HuH-7 (cell line): ENCODE measurements around the gene SERPINB7.
"Not testable (repeated sequence)": the region's sequence is repeated elsewhere in the genome, so short reads cannot be mapped to it uniquely, and the experiment has no call there.

Experiments
- DNase-seq: peaks from one replicate; pipeline ENCODE4 v3.0.0; 2011; ENCODE audit warnings: low spot score

The SERPINB7 gene

DNA sequence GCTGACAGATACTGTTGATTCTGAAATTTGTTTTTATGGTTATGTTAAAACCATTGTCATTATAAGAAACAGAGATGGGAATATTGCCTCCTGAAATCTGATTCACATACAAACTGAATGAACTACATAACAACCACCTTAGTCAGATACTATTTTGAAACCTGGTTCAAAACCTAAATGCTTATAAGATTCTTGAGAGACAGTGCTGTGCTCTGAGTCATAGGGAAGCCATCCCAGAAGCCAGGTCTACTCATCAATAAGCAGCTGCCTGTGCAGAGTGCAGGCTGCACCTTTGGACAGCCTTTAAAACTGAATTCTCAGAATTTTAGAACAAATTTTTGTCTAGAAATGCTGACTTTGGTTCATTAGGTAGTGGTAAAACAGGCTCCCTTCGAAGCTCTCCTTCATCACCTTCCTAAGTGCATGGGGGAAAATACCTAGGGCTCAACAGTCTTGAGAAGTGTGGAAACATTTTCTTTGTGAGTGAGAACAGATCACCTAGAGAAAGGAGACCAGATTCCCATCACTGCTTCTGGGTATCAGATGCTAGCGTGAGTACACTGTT lies at the start of gene SERPINB7:
Gene SERPINB7 (plus strand): TSS at position 253 of the 565 bp plus-strand sequence. CDS start 6,955 bp downstream, outside the sequence.
- DNase-seq = no peak

GRCh38 chr18:63725682-63726480 lies 49.3 kb upstream of the SERPINB7 start:
- DNase-seq = no peak

- DNase-seq = no peak
These were observed 44.4 kb upstream of the SERPINB7 start for GRCh38 chr18:63730773-63731172.

DNA sequence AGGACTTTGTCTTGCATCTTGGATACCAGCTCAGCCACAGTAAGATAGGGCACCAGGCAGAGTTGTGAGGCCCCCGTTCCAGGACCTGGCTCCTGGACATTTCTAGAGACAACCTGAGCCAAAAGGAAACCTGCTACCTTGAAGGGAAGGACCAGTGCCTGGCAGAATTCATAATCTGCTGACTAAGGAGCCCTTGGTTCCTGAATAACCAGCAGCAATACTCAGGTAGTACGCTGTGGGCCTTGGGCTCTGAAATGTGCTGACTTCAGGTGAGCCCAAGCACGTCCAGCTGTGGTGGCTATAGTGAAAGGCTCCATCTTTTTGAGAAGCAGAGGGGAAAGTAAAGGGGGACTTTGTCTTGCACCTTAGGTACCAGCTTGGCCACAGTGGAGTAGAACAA lies 44.0 kb upstream of the SERPINB7 start:
- no peak for DNase-seq

DNA sequence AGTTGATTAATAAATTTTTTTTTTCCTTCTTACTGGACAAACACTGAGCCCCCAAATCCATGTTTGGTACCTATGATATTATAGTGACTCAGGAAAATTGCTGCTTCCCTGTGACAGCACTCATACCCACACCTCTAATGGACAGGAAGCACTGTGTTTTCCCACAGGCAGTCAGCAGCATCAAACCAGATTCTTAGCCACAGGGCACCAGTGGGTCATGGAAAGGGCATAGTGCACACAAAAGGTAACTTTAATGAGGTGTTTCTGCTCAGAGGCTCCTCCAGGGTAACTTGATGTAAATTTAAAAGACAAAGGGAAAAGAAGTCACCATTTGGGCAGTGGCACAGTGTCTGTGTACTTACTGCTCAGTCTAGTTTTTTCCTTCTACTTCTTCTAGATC lies 38.3 kb upstream of the SERPINB7 start:
- DNase-seq = no peak

GRCh38 chr18:63741769-63742168 lies 33.4 kb upstream of the SERPINB7 start:
- DNase-seq = no peak

- DNase-seq = no peak
These were observed 28.2 kb upstream of the SERPINB7 start for GRCh38 chr18:63747006-63747405.

DNA sequence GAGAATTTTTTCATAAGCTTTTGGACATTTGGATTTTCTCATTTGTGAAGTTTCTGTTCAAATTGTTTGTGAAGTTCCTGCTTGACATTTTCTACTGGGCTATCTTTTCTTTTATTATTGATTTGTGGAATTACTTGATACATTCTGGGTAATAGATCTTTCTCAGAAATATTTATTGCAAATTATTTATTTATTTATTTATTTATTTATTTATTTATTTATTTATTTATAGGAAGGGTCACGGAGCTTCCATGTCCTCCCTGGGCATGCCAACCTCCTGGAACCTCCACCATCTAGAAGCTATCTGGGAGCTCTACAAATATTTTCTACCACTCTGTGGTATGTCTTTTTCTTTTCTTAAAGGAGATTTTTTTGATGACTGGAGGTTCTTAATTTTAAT lies 25.7 kb upstream of the SERPINB7 start:
- no peak for DNase-seq

DNA sequence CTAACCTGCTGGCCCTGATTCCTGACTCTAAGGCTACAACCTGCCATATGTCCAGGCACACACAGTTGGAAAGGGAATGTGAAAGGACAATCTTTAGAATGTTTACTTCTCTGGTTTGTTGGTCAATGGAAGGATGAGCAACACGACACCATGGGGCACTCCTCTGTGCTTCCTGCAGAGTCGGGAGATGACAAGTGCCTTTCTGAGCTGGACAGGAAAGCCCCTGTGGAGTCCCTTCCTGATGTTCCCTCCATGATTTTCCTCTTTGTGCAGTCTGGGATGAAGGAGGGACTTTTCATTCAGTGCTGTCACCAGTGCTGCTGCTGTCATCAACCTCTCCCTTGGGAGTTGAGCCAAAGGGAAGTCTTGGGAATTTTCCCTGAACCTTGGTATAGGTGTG lies 22.6 kb upstream of the SERPINB7 start:
- DNase-seq = no peak

GRCh38 chr18:63753676-63754075 lies 21.5 kb upstream of the SERPINB7 start:
- DNase-seq = no peak

DNA sequence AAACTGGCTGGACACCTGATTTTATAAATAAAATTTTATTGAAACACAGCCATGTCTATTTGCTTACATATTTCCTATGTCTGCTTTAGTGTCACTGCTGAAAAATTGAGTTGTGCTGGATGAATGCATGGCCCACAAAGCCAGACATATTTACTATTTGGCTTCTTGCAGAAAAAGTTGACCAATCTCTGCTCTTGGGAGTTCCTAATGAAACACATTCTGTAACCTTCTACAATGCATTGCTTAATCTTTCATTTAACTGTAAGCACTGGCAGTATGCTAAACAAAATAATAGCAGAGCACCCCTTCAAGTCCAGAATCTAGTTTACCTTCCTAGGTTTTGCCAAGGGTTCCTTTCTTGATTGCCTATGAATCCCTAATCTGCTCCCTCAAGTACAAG lies 17.7 kb upstream of the SERPINB7 start:
- no peak for DNase-seq

GRCh38 chr18:63758615-63759240 lies 16.5 kb upstream of the SERPINB7 start:
- DNase-seq = no peak

DNA sequence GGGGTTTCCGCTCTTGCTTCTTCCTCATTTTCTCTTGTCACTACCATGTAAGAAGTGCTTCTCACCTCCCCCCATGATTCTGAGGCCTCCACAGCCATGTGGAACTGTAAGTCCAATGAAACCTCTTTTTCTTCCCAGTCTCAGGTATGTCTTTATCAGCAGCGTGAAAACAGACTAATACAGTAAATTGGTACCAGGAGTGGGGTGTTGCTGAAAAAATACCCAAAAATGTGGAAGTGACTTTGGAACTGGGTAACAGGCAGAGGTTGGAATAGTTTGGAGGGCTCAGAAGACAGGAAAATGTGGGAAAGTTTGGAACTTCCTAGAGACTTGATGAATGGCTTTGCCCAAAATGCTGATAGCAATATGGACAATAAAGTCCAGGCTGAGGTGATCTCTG lies 15.4 kb upstream of the SERPINB7 start:
- not testable (repeated sequence) for DNase-seq

DNA sequence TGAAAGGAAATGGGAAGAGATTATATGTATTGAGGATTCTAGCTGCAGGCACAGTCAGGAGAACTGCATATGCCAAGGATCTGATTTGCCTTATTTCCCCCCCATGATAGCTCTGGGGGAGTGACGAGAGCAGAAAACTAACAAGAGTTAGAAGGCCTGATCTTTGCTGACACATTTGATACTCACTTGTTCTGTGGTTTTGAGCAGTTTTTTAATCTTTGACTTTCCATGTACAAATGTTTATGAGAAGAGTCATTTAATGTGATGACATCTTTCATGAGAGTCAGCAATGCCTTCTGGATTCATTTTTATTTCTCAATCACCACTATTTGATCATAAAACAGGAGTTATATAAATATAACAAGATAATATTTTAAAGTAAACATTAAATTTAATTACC lies 12.7 kb upstream of the SERPINB7 start:
- DNase-seq = no peak

GRCh38 chr18:63763831-63764600 lies 11.2 kb upstream of the SERPINB7 start:
- no peak for DNase-seq

DNA sequence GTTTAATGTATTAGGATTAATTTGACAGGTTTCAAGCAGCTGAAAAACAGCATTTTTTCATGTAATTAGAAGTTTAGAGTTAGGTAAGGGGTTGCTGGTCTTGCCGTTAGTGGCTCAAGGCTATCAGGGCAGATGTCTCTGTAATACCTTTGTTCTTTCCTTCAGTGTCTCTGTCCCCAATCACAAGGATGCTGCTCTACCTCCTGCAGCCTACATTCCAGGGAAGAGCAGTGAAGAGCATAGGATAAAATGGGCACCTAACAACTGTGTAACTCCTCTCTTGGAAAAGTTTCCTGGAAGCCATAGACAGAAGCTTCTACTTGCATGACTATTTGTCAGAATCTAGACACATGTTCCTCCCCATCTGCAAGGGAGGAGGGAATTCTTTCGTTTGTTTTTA lies 9.4 kb upstream of the SERPINB7 start:
- DNase-seq = no peak

- DNase-seq = no peak
These were observed 1.7 kb upstream of the SERPINB7 start for GRCh38 chr18:63773551-63773950.

- no peak for DNase-seq
These were observed 707 bp upstream of the SERPINB7 start for GRCh38 chr18:63774511-63774910.

DNA sequence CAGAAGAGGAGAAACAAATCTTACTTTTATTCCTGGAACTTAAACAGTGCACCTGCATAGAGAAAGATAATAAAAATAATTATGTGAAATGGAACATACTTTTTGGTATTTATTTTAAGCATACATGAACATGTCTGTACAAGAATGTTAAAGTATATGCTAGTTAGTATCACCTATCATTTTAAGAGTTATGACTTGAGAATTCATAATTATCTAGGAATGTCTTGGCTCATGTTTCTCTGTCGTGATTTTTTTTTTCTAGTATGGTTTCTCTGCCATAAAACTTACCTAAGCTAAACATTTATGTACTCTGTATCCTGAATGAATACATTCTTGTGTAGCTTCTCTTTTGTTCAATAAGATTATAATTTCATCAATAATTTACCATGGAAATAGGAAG lies 4.2 kb downstream of the SERPINB7 start:
- no peak for DNase-seq

DNA sequence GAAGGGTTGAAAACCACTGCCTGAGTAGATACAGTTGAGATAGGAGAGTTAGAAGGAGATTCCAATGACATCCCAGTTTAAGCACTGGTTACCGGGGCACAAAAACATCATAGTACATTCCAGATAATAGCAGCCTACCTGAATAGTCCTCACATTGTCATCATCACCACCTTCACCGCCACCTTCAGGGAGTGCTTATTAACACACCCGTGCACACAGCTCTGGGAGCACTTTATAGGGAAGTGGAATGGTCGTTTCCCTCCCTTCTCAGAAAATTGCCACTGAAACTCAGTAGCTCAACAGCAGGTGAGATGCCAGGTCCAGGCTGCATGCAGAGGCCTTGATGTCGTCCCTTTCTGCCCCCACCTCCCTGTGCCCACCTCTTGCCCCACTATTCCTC lies 8.2 kb downstream of the SERPINB7 start:
- DNase-seq = peak; percentile 2

DNA sequence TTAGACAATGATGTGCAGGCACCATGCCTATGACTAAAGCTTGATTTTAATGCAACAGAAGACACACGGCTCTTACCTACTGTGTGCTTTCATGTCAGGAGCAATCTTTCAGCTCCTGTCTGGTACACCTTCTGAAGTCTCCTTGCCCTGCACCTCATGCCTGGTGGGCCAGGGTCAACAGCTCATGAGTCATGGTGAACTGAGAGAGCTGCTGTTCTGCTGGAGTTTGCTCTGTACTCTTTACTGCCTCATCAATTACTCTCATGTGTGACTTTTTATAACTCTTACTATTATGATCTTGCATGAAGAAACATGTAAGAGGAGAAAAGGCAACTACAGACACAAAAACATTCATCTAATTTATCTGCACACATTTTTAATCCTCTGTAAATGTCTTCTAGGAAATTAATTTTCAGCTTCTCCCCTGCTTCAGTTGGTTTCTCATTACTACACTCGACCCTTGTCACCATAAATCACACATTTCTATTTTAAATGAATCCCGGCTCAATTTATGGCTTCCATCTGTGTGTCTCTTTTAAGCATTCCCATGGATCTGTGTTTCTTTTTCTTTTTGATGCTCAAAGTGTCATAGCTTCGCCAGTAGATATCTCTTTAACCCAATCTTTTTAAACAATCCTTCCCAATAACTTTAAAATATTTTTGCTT lies 9.7 kb downstream of the SERPINB7 start:
- DNase-seq = no peak

- DNase-seq = no peak
These were observed 12.5 kb downstream of the SERPINB7 start for GRCh38 chr18:63787673-63788072.
